NCI-H2081 (cell line): ENCODE measurements around the gene APC2.

Experiments used
- DNase-seq, 2 experiments: peaks; one replicate each; lab custom pipeline; 2025; lab: John Stamatoyannopoulos, UW

APC2 gene

DNA sequence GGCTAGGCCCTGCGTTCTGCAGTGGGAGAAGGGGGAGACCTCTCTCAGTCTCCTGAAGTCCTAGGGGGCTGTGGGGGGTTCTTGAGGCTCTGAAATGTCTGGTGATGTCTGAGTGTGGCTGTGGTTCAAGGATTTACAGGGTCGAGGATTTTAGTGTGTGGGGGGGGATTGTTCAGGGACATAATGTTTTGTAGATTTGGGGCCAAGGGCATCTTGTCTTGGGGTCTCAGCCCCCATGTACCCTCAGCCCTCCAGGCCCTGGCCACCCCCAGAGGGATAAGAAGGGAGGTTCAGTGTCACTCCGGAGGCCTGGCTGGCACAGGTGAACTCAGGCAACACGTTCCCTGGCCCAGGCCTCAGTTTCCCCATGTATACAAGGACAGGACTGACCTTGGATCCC lies 2.4 kb upstream of the APC2 start:
- DNase-seq, result no peak

DNA sequence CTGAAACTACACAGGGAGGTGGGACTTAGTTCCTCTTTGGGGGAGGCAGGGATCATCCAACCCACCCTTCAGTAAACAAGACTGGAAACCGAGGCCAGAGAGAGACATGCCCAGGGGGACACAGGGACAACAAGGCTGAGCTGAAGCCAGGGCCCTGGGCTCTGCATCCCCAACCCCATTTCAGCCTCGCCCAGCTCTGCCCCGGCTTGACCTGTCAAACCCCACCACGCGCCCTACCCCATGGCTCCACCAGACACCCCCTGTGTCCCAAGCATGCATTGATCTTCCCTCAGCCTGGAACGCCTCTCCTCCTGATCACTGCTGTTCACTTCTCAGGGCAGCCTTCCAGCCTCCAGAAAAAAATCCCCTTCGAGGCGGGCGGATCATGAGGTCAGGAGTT lies 2.0 kb upstream of the APC2 start:
- DNase-seq, result no peak

DNA sequence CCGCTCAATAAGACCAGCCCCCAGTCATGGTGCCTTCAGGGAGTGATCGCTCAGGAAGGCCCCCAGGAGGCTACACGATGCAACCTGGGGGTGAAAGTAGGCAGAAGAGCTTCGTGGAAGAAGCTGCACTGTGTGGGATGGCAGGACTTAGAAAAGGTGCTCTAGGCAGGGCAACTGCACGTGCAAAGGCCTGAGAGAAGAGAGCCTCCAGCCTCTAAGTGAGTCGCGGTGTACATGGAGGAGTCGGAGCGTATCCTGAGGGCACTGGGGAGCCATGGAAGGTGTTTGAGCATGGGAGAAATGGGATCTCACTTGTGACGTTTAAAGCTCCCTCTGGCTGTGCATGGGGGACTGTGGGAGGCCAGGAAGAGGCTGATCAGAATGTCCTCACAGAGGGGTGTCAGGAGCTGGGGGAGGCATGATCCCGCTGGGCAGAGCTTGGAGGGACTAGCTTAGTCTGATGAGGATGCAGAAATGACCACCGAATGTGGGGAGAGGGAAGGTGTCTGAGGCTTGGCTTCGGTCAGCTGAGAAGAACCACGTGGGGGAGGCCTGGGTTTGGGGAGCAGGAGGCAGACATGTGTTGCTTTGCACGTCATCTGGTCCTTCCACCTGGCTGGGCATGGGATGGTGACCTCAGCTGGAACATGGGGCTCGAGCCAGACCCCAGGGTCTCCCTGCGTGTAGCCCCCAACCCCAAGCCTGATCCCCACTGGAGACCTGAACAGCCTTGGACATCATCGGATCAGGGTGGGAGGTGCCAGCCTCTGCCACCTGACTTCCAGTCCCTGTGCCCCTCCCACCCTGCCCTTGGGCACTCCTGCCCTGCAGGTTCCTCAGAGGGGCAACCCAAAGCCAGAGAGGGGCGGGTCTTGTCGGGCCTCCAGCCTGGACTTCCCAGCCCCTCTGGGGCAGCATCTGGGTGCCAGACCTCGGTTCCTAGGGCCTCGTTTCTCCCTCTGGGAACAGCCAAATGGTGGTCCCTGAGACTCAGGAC lies 1.1 kb downstream of the APC2 start:
- DNase-seq, result no peak

DNA sequence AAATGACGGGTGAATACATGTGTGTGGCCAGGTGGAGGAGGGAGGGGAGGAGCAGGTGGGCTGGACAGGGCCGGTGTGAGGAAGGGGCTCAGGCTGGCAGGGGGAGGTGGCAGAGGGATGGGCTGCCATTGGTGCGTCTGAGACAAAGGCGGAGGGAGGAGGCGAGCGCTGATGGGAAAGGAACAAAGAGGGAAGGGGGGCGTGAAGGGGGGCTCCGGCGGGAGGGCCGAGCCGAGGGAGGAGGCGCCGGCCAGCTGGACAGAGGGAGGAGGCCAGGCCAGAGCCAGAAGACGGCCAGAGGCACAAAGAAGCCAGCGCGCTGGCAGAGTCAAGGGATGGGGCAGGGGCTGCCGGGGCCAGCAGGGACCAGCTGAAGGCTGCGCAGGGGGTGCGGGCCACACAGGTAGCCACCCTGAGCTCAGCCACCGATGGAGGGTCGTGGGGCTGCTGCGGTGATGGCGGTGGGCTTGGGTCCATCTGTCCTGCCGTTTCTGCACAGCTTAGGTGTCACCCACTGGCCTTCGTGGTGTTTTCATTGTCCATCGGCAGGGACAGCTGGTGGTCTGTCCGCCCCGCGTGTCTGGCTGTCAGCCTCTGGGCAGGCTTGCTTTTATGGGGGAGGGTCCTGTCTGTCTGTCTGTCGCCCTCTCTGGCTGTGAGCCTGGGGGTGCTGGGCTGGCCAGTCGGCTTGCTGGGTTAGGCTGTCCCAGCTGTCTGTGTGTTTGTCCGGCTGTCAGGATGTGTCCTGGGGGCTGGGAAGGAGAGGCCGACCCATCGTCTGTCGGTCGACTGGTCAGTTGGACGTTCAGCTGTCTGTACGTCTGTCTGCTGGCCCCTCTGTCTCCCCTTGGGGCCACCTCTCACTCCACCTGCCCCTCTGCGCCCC lies 2.2 kb downstream of the APC2 start:
- no peak for DNase-seq

DNA sequence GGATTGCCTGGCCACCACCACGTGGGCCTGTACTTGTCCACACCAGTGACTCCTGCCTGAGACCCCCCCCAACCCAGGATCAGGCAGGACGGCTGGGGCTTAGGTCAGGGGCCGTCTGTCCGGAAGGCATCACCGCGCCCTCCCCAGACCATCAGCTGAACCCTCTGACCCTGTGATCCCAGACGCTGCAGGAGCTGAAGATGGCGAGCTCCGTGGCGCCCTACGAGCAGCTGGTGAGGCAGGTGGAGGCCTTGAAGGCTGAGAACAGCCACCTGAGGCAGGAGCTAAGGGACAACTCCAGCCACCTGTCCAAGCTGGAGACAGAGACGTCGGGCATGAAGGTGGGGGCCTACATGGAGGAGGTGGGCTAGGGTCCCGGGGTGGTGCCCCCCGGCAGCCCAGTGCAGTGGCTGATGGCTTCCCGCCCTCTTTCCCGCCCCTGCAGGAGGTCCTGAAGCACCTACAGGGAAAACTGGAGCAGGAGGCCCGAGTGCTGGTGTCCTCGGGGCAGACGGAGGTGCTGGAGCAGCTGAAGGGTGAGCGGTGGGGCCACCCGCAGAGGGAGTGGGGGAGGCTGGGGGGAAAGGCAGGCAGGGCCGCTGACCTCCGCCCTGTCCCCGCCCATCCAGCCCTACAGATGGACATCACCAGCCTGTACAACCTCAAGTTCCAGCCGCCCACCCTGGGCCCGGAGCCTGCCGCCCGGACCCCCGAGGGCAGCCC lies 3.0 kb downstream of the APC2 start:
- no peak for DNase-seq

DNA sequence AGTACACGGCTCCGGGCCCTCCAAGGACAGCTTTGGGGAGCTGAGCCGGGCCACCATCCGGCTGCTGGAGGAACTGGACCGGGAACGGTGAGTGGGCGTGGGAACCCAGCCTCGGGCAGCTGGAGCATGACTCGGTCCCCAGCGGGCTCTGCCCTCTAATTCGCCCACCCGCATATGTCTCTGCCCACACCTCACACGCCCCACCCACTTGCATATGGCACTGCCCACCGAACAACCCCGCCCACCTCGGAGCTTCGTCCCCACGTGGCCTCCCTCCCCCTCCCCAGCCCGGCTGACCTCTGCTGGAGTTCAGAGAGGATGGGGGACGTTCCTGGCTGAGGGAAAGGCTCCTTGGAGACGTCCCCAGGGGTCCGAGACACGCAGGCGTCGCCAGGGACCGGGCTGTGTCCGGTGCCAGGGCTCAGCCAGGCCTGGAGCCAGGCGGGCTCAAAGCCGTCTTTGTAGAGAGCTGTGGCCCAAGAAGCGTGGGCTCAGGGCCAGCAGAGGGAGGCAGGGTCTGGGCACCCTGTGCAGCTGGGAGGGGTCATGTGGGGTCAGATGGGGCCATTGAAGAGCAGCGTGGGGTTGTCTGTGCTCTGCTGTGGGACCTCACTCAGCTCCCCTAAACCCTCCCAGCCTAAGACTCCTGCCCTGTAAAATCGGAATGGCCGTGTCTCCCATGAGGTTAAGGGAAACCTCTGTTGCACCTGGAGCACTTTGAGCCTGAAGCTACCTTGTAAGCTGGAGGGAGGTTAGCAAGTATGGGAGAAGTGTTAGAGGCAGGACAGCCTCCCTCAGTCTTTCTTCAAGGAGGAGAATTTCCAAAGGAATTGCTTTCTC lies 3.8 kb downstream of the APC2 start:
- no peak for DNase-seq

DNA sequence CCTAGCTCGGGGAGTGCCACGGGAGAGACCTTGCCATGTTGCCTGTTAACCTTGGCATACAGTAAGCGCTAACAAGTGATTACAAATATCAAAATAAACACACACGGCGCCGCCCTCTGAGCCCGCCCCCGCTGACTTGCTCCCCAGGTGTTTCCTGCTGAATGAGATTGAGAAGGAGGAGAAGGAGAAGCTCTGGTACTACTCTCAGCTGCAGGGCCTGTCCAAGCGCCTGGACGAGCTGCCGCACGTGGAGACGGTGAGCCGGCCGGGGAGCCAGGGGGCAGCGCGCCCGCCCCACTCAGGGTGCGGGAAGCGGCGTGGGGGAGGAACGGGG lies 5.0 kb downstream of the APC2 start:
- peak in 1 of 2 experiments; percentile 43 for DNase-seq

DNA sequence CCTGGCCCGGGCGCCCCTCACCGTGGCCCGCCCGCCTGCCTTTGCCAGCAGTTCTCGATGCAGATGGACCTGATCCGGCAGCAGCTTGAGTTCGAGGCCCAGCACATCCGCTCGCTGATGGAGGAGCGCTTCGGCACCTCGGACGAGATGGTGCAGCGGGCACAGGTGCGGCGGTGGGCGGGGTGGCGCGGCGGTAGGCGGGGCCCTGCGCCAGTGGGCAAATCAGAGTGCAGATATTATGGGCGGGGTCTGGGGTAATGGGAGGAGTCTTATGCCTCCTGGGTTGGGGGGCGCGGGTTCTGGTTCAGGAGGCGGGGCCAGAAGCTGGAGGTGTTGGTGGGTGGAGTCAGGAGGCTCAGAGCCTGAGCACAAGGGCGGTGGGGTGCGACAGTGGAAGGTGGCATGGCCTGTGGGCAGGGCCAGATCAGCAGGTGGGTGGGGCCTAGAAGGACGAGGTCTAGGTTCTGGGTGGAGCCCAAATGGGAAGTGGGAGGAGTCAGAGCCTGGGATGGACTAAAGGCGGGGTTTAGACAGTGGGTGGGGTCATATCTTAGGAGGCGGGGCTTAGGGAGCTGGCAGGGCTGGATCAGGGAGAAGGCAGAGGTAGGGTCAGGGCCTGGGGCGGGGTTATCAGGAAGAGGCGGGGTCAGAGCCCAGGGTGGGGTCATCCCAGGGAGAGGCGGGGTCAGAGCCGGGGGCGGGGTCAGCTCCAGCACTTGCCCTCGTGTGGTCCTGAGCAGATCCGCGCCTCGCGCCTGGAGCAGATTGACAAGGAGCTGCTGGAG lies 5.6 kb downstream of the APC2 start:
- peak; percentile 35 to 54 for DNase-seq

DNA sequence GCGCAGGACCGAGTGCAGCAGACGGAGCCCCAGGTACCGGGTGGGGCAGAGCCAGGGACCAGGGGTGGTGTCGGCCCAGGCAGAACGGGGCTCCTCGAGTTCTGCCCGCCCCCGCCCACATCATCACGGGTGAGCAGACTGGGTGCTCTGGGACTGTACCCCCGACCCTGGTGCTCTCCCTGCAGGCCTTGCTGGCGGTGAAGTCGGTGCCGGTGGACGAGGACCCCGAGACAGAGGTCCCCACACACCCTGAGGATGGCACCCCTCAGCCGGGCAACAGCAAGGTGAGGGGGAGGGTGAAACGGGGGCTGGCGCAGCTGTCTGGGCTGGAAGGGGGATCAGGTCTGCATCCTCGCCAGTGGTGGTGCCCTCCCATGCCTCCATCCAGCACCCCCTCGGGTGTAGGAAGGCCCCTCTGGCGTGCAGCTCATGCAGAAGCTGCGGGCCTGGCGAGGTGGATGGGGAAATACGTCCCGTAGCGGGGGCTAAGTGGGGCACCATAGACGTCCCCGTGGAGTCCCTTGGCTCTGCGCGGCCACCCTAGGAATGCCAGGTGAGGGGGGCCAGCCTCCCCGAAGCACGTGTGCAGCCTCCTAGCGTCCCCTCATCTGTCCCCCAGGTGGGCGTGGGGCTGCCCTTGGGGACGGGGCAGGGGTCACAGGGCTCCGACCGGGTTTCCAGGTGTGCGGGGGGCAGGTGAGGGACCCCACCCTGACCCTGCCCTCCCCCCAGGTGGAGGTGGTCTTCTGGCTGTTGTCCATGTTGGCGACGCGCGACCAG lies 6.4 kb downstream of the APC2 start:
- no peak for DNase-seq

DNA sequence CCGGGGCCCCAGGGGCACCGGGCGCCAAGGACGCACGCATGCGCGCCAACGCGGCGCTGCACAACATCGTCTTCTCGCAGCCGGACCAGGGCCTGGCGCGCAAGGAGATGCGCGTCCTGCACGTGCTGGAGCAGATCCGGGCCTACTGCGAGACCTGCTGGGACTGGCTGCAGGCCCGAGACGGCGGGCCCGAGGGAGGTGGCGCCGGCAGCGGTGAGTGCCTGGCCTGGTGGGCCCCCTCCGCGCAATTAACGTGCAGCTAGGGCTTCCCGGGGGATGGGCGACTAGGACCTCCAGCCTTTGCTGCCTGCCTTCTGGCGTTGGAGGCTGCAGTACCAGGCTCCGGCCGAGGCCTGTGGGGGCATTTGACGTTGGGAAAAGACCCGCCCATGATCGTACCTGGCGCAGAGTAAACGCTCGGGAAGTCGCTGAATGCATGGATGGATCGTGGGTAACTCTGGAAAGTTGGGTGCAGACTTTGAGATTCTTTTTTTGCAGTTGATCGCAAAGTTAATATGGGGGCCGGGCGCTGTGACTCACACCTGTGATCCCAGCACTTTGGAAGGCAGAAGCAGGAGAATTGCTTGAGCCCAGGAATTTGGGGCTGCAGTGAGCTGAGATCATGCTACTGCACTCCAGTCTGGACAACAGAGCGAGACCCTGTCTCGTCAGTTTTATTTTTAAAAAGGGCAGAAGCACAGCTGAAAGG lies 7.3 kb downstream of the APC2 start:
- no peak for DNase-seq

DNA sequence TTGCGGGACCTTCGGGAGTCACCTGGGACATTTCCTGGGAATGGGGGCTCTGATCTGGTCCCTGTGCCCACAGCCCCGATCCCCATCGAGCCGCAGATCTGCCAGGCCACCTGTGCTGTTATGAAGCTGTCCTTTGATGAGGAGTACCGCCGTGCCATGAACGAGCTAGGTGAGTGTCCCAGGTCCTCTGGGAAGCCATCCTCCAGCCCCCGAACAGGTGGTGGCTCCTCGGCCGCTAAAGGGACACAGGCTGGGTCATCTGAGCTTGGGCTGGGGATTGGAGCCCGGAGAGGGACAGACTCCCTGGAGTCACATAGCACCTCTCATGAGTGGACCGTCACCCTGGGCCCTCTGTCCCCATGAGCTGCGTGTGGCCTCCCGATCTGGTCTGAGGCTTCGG lies 8.0 kb downstream of the APC2 start:
- DNase-seq, result no peak

DNA sequence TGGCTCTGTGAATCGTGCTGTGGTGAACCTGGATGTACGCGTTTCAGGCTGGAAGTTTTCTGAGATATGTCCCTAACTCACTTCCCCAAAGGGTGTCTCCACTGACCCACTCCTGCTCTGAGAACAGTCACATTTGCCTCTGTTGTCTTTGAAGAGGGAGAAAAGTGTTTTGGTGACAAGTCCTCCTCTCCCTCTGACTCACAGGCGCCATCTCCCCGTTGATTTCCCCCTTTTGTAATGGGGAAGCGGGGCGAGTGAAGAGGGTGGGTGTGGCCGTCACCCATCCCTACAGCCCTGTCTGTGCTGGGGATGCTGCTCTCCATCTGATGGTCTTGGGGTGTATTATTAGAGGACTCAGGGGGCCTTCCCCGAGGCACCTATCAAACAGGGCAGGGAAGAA lies 9.6 kb downstream of the APC2 start:
- DNase-seq, result no peak

DNA sequence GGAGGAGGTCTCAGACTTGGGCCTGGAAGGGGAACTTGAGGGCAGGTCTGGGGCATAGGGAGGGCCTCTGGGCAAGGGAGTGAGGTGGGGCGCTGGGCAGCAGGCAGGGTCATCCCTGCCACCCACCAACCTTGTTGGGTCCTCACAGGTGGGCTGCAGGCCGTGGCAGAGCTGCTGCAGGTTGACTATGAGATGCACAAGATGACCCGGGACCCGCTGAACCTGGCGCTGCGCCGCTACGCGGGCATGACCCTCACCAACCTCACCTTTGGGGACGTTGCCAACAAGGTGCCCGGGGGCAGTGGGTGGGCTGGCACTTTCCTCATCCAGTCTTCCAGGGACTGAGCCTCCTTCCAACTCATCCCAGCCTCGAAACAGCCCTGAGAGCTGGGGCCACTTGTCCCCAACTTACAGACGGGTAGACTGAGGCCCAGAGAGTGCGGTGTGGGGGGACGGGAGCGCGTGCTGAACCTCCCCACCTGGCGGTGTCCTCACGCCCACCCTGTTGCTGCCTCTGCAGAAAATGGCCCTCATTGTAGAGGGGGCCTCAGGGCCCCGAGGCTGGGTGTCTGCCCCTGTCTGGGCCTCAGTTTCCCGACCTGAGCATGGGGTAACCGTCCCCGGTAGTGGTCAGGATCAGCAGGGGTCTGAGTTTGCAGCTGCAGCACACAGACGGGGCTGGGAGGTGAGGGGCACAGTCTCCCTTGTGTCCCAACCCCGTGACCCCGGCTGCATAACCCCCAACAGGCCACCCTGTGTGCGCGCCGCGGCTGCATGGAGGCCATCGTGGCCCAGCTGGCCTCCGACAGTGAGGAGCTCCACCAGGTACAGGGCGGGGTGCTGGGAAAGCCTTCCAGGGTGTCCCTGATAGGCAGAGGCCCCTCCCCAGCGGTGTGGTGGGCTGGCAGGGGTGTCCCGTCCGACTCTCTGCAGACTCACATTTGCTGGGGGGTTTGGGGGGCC lies 10.4 kb downstream of the APC2 start:
- DNase-seq, result no peak

DNA sequence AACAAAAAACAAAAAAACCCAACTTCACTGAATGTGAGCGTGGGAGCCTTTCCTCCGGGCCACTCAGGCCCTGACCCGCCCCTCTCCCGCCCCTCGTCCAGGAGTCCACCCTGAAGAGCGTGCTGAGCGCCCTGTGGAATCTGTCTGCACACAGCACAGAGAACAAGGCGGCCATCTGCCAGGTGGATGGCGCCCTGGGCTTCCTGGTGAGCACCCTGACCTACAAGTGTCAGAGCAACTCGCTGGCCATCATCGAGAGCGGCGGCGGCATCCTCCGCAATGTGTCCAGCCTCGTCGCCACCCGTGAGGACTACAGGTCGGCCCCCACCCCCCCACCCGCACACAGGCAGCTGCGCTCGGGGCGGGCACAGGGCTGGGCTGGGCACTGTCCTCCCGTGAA lies 11.9 kb downstream of the APC2 start:
- no peak for DNase-seq

DNA sequence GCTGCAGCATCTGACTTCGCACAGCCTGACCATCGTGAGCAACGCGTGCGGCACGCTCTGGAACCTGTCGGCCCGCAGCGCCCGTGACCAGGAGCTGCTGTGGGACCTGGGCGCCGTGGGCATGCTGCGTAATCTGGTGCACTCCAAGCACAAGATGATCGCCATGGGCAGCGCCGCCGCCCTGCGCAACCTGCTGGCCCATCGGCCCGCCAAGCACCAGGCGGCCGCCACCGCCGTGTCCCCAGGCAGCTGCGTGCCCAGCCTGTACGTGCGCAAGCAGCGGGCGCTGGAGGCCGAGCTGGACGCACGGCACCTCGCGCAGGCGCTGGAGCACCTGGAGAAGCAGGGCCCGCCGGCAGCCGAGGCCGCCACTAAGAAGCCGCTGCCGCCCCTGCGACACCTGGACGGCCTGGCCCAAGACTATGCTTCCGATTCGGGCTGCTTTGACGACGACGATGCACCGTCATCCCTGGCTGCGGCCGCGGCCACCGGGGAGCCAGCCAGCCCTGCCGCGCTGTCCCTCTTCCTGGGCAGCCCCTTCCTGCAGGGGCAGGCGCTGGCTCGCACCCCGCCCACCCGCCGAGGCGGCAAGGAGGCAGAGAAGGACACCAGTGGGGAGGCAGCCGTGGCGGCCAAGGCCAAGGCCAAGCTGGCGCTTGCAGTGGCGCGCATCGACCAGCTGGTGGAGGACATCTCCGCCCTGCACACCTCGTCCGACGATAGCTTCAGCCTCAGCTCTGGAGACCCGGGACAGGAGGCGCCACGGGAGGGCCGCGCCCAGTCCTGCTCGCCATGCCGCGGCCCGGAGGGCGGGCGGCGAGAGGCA lies 15.5 kb downstream of the APC2 start:
- no peak for DNase-seq

DNA sequence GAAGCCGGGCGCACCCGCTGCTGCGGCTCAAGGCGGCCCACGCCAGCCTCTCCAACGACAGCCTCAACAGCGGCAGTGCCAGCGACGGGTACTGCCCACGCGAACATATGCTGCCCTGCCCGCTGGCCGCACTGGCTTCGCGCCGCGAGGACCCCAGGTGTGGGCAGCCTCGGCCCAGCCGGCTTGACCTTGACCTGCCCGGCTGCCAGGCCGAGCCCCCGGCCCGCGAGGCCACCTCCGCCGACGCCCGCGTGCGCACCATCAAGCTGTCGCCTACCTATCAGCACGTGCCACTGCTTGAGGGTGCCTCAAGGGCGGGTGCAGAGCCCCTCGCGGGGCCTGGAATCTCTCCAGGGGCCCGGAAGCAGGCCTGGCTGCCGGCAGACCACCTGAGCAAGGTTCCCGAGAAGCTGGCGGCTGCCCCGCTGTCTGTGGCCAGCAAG lies 16.1 kb downstream of the APC2 start:
- DNase-seq, result no peak
